Inferior parietal cortex (tissue), 1 donor: Measurements from ENCODE around the gene TGM2.

Experiments
- DNase-seq: peaks from one replicate; pipeline ENCODE4 v3.0.0-alpha.2; 2016; ENCODE audit errors: extremely low spot score

Gene TGM2

DNA sequence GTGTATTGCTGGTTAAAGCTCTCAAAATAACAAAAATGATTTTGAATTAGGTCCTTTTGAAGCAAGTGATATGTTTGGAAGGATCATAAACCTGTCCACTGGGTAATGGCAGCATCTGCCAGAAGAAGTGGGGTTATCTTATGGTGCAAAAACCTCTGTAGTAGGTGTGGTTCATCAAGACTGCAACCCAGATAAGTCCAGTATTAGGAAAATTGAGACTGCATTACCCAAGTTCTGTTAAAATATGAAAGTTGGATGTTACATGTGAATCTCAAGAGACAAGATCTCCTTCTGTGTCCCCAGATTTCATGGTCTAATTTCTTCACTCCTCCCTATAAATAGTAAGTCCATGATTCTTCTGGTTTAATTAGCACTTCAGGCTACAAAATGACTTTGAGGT is 72.2 kb downstream of the TGM2 start:
- no peak for DNase-seq

- DNase-seq = no peak
These were observed 72.7 kb downstream of the TGM2 start for GRCh38 chr20:38092260-38092857.

GRCh38 chr20:38091441-38092216 is 73.4 kb downstream of the TGM2 start:
- no peak for DNase-seq

- DNase-seq = no peak
These were observed 75.0 kb downstream of the TGM2 start for GRCh38 chr20:38090061-38090460.

DNA sequence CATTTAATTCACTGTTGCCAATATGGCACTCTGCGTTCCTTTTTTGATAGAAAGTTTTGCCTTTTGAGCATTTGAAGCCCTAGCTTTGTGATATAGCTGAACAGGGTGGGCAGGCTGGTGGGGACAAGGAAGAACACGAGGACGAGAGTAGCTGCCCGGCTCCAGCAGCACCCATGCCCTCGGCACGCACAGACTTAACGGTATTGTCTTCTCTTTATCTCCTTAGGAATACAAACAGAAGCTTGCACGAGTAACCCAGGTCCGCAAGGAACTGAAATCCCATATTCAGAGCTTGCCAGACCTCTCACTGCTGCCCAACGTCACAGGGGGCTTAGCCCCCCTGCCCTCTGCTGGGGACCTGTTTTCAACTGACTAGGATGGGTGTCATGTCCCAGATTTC is 75.6 kb downstream of the TGM2 start:
- no peak for DNase-seq

GRCh38 chr20:38085026-38085425 is 80.0 kb downstream of the TGM2 start:
- no peak for DNase-seq

GRCh38 chr20:38084425-38084951 is 80.6 kb downstream of the TGM2 start:
- DNase-seq = no peak

GRCh38 chr20:38083338-38084048 is 81.6 kb downstream of the TGM2 start:
- no peak for DNase-seq

DNA sequence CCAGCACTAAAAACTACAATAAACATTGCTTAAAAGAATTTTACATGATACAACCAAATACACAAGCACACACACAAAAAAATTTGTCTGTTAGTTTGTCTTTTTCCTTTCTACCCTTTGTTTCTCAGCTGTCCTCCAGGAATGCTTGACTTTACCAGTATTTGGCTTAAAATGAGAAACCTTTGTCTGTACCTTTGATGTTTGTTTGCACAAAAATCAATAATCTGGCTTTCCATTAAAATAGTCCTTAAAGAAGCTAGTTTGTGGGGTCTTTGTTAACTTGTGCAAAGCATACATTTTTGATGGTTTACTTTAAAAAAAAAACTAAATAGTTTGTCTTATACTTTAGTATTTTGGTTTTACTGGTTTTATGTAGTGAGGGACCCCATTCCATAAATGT is 82.2 kb downstream of the TGM2 start:
- no peak for DNase-seq

DNA sequence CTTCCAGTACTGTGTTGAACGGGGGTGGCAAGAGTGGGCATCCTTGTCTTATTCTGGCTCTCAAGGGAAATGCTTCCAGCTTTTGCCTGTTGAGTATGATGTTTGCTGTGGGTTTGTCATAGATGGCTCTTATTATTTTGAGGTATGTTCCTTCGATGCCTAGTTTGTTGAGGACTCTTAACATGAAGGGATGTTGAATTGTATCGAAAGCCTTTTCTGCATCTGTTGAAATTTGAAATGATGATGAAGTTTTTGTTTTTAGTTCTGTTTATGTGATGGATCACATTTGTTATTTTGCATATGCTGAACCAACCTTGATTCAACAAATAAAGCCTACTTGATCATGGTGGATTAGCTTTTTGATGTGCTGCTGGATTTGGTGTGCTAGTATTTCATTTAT is 83.5 kb downstream of the TGM2 start:
- DNase-seq = no peak

GRCh38 chr20:38079353-38079752 is 85.7 kb downstream of the TGM2 start:
- DNase-seq = no peak

DNA sequence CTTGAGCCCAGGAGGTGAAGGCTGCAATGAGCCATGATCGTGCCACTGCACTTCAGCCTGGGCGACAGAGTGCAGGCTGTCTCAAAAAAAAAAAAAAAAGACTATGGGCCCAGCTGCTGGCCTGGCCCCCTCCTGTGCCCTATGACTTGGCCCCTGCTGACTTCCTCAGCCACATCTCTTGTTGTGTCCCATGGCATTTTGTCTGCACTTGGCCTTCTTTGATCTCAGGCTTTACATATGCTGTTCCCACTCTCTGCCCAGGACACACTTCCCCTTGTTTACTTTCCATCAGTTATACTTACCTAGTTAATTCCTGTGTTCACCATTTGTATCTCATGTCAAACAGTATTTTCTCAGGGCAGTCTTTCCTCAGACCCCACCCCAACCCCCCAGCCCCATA is 87.0 kb downstream of the TGM2 start:
- no peak for DNase-seq
